Esophagus squamous epithelium (tissue), 5 donors: ENCODE measurements around the gene SLC25A2. TPM values are rescaled to one million over a fixed set of nuclear protein-coding genes. Genes with fewer than 3 reads are reported as not detected.
A peak's percentile ranks its signal among the peaks of the same experiment; 100 is the strongest.
"Not testable (repeated sequence)": the region's sequence is repeated elsewhere in the genome, so short reads cannot be mapped to it uniquely, and the experiment has no call there.

Experiments used
- DNase-seq: peaks from one replicate; lab custom pipeline; 2025; lab: John Stamatoyannopoulos, UW
- H3K27ac ChIP-seq, 4 donors: fragments of 200-600 bp; sonication (generic); one replicate each; pipeline ENCODE4 v1.5.1; 2016 to 2019; ENCODE audit warnings: mild to moderate bottlenecking in 1 of 4
- H3K27me3 ChIP-seq, 4 donors: fragments of 200-600 bp; sonication (generic); 1 replicate in 3 of 4; 2 replicates in 1 of 4; pipeline versions ENCODE4 v1.5.1 to v1.6.0; 2017 to 2021; ENCODE audit warnings: antibody characterized with exemption in 1 of 4
- H3K36me3 ChIP-seq, 3 donors: fragments of 200-600 bp; sonication (generic); one replicate each; pipeline ENCODE4 v1.5.1; 2016 to 2019
- H3K4me1 ChIP-seq, 3 donors: fragments of 200-600 bp; sonication (generic); one replicate each; pipeline ENCODE4 v1.5.1; 2017 to 2019
- H3K4me3 ChIP-seq, 4 donors: fragments of 200-600 bp; sonication (generic); 1 replicate in 3 of 4; 2 replicates in 1 of 4; pipeline ENCODE4 v1.5.1; 2016 to 2019; ENCODE audit warnings: mild to moderate bottlenecking in 2 of 4, moderate library complexity in 1 of 4
- H3K9me3 ChIP-seq, 3 donors: fragments of 200-600 bp; sonication (generic); one replicate each; pipeline ENCODE4 v1.5.1; 2016 to 2019
- POLR2A ChIP-seq, 4 donors: fragments of 450-650 bp; IDR thresholded peaks; one replicate each; pipeline ENCODE4 v1.6.1; 2017; ENCODE audit warnings: antibody characterized with exemption in 4 of 4, mild to moderate bottlenecking in 4 of 4, moderate library complexity in 3 of 4
- WGBS, 2 donors: methylation state at CpG; one replicate each; pipeline ENCODE4 v1.1.5; 2018; 5-methylcytosine and 5-hydroxymethylcytosine counted together
- intact Hi-C: fragments of 100-400 bp; cut with DNase I; formaldehyde crosslinking; loops from one replicate; pipeline ENCODE4 v1.15.0; 2022
- total RNA-seq, 4 donors: library from RNA; depleted of rRNA; stranded (reverse); fragments of >200 nt; gene quantifications; one replicate each; pipeline ENCODE4 v1.1.0, GENCODE V29; 2016
- TF ChIP-seq, protein P1 (sequence below), 6 experiments: fragments of 450-650 bp in 4 of 6; fragments of 200-600 bp in 2 of 6; sonication (generic) in 2 of 6; IDR thresholded peaks; one replicate each; pipeline ENCODE4 v1.5.1; 2016 to 2019; ENCODE audit warnings: antibody characterized with exemption in 6 of 6, mild to moderate bottlenecking in 4 of 6, moderate library complexity in 4 of 6
- donor health status: DM: yes; HTN: yes; CAD: no.

The SLC25A2 gene
- total RNA-seq = 1 to 10 TPM in 1 of 4 donors, under 1 TPM in 3; 0.29 to 2.2 (median 0.87) TPM

DNA sequence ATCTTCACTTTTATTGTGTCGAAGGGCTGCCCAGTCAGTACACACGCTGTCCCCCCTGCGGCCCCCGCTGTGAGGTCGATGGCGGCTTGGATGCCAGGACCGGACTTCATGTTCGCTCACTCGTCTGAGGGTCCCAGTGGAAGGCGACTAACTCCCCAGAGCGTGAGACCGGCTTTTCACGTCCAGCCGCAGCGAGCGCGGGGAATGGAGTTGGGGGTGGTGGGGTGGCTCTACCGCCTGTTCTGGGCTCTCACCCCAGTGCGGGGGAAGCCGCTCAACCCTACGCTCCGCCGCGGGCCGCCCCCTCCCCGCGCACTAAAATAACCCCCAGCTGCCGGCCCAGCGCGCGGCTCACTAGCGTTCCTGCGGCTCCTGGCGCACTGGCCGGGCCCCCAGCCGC, at the start of gene SLC25A2:
Gene SLC25A2, minus strand, starts transcription at position 294 of the 400 bp plus-strand sequence. Its CDS starts 184 bp downstream, at position 110.
- Histone ChIP-seq H3K27me3 (no peaks in the 10 kb centered on the region), H3K9me3 (peaks cover 0 to 100% (median 85%) of the 10 kb centered on the region in 3 donors), H3K4me3 (peak within 1 kb of the TSS in 1 of 4 donors; percentile 10), H3K4me1 (no peaks in the 10 kb centered on the region), H3K36me3 (peaks cover 0 to 7% (median 0%) of the 10 kb centered on the region in 3 donors), H3K27ac (no peak within 1 kb of the TSS)
- TF ChIP-seq, protein P1, sequence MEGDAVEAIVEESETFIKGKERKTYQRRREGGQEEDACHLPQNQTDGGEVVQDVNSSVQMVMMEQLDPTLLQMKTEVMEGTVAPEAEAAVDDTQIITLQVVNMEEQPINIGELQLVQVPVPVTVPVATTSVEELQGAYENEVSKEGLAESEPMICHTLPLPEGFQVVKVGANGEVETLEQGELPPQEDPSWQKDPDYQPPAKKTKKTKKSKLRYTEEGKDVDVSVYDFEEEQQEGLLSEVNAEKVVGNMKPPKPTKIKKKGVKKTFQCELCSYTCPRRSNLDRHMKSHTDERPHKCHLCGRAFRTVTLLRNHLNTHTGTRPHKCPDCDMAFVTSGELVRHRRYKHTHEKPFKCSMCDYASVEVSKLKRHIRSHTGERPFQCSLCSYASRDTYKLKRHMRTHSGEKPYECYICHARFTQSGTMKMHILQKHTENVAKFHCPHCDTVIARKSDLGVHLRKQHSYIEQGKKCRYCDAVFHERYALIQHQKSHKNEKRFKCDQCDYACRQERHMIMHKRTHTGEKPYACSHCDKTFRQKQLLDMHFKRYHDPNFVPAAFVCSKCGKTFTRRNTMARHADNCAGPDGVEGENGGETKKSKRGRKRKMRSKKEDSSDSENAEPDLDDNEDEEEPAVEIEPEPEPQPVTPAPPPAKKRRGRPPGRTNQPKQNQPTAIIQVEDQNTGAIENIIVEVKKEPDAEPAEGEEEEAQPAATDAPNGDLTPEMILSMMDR (IDR thresholded peaks at IDR 0.05) = no peak
- no peak for TF ChIP-seq POLR2A (IDR thresholded peaks at IDR 0.05)
- intact Hi-C loops = no loop called here
- 48 to 57% methylated on average over 5 to 11 of the region's 36 CpGs for WGBS, 2 donors
- DNase-seq = no peak

DNA sequence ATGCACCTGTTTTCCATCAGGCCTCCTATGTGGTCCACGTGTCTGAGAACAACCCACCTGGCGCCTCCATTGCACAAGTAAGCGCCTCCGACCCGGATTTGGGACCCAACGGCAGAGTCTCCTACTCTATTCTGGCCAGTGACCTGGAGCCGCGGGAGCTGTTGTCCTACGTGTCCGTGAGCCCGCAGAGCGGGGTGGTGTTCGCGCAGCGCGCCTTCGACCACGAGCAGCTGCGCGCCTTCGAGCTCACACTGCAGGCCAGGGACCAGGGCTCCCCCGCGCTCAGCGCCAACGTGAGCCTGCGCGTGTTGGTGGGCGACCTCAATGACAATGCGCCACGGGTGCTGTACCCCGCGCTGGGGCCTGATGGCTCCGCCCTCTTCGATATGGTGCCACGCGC, 47.7 kb upstream of the SLC25A2 start:
- WGBS, 2 donors = 26% methylated on average over 8 of the region's 36 CpGs; no CpG with 5 or more reads in 1 of the 2 donors
- Histone ChIP-seq H3K27ac (no peak overlapping the region), H3K4me1 (no peaks in the 10 kb centered on the region), H3K9me3 (peaks cover 0 to 95% (median 66%) of the 10 kb centered on the region in 3 donors), H3K36me3 (no peaks in the 10 kb centered on the region), H3K27me3 (peaks cover 0 to 57% (median 0%) of the 10 kb centered on the region in 4 donors), H3K4me3 (no peak overlapping the region)
- TF ChIP-seq, protein P1 (IDR thresholded peaks at IDR 0.05) = no peak
- TF ChIP-seq POLR2A (IDR thresholded peaks at IDR 0.05) = no peak
- intact Hi-C loops = no loop called here
- no peak for DNase-seq

DNA sequence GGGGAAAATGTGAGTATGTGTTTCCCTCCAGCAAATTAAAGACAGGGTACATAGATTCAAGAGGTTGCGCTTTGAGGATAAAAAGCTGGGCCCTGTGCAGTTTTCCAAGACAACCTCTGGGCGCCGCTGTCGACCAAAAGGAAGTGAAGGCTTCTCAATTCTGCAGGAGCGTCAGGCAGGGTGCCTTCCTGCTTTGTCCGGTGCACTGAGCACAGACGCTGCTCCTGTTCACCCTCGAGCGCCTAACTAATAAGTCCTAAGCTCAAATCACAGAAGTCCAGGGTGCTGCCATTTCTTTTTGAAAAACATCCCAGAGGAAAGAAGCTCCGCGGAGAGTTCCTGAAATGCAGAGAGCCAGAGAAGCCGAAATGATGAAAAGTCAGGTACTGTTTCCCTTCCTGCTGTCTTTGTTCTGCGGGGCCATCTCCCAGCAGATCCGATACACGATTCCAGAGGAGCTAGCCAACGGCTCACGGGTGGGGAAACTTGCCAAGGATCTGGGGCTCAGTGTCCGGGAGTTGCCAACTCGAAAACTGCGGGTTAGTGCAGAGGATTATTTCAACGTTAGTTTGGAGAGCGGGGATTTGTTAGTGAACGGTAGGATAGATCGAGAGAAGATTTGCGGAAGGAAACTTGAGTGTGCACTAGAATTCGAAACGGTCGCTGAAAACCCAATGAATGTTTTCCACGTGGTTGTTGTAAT, 46.2 kb upstream of the SLC25A2 start, which contains the start of gene PCDHGB1:
Gene PCDHGB1, plus strand, starts transcription at position 183 of the 703 bp plus-strand sequence. Its CDS starts 162 bp downstream, at position 345.
- Histone ChIP-seq H3K9me3 (peaks cover 0 to 95% (median 56%) of the 10 kb centered on the region in 3 donors), H3K4me3 (peak within 1 kb of the TSS in 2 of 4 donors; percentile 8 to 41), H3K4me1 (no peaks in the 10 kb centered on the region), H3K27me3 (peaks cover 0 to 64% (median 0%) of the 10 kb centered on the region in 4 donors), H3K36me3 (no peaks in the 10 kb centered on the region), H3K27ac (no peak within 1 kb of the TSS)
- intact Hi-C loops = no loop called here
- no peak for DNase-seq
- 34 to 36% methylated on average over 21 to 26 of the region's 29 CpGs for WGBS, 2 donors
- TF ChIP-seq, protein P1 (IDR thresholded peaks at IDR 0.05) = peak in 3 of 6 experiments; percentile 8 to 45 (median 26)
- TF ChIP-seq POLR2A (IDR thresholded peaks at IDR 0.05) = no peak

DNA sequence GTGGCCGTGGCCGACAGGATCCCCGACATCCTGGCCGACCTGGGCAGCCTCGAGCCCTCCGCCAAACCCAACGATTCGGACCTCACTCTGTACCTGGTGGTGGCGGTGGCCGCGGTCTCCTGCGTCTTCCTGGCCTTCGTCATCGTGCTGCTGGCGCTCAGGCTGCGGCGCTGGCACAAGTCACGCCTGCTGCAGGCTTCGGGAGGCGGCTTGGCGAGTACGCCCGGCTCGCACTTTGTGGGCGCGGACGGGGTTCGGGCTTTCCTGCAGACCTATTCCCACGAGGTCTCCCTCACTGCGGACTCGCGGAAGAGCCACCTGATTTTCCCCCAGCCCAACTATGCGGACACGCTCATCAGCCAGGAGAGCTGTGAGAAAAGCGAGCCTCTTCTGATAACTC, 42.2 kb upstream of the SLC25A2 start:
- DNase-seq, H3K4me1 ChIP-seq, H3K27ac ChIP-seq, H3K36me3 ChIP-seq, H3K4me3 ChIP-seq, intact Hi-C loops: not testable (repeated sequence)
- 35 to 60% methylated on average over 4 to 7 of the region's 35 CpGs for WGBS, 2 donors
- H3K9me3 ChIP-seq = peaks cover 0 to 91% (median 48%) of the 10 kb centered on the region in 3 donors
- H3K27me3 ChIP-seq = peaks cover 0 to 62% (median 0%) of the 10 kb centered on the region in 4 donors

DNA sequence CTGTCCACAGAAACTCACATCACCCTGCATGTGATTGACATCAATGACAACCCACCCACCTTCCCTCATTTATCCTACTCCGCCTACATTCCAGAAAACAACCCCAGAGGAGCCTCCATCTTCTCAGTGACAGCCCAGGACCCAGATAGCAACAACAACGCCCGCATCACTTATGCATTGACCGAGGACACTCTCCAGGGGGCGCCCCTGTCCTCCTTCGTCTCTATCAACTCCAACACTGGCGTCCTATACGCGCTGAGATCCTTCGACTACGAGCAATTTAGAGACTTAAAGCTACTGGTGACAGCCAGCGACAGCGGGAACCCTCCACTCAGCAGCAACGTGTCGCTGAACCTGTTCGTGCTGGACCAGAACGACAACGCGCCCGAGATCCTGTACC, 41.5 kb upstream of the SLC25A2 start:
- H3K27me3 ChIP-seq = peaks cover 0 to 60% (median 0%) of the 10 kb centered on the region in 4 donors
- no peak for TF ChIP-seq POLR2A (IDR thresholded peaks at IDR 0.05)
- TF ChIP-seq, protein P1 (IDR thresholded peaks at IDR 0.05) = no peak
- H3K9me3 ChIP-seq = peaks cover 0 to 91% (median 48%) of the 10 kb centered on the region in 3 donors
- H3K4me1 ChIP-seq = no peaks in the 10 kb centered on the region
- H3K27ac ChIP-seq = no peak overlapping the region
- intact Hi-C loops = no loop called here
- WGBS, 2 donors = 59 to 60% methylated on average over 11 to 17 of the region's 20 CpGs
- no peak for DNase-seq
- no peak overlapping the region for H3K4me3 ChIP-seq
- no peaks in the 10 kb centered on the region for H3K36me3 ChIP-seq
